ENCODE results near the gene TRAK1. TPM values are rescaled to one million over a fixed set of nuclear protein-coding genes. Genes with fewer than 3 reads are reported as not detected.

TRAK1 gene
- total RNA-seq, 1 donor from 2014 or later, result 58.4 TPM

GRCh38 chr3:42078677-42079076 is 12.5 kb upstream of the TRAK1 start:
- Mint-ChIP-seq H3K9me3 (peaks cover 5% of the 10 kb centered on the region), H3K27me3 (no peaks in the 10 kb centered on the region), H3K27ac (peak overlapping the region; percentile 41), H3K36me3 (ENCODE audit: low read depth) (peaks cover 14% of the 10 kb centered on the region), H3K4me1 (peaks cover 89% of the 10 kb centered on the region), H3K4me3 (no peak overlapping the region)
- TF ChIP-seq CTCF (IDR thresholded peaks at IDR 0.05), result no peak
- POLR2A ChIA-PET, result interaction anchor here (5.0 to 6.3 kb wide), 2 partner anchors 12 to 66 kb away, joined by 46 to 48 read pairs; no protein-coding TSS in a partner anchor
- ATAC-seq (ENCODE audit: low read depth) (no peak), DNase-seq (no peak)
- CTCF ChIA-PET, result interaction anchor here (1.4 to 4.6 kb wide), 3 partner anchors 21 to 60 kb away, joined by 3 to 28 read pairs (median 5); no protein-coding TSS in a partner anchor
- intact Hi-C loops (cut with micrococcal nuclease), result no loop called here

GRCh38 chr3:42079701-42080452 is 11.3 kb upstream of the TRAK1 start:
- H3K36me3 Mint-ChIP-seq (ENCODE audit: low read depth), result peaks cover 11% of the 10 kb centered on the region
- H3K27ac Mint-ChIP-seq, result peak overlapping the region; percentile 97
- H3K4me1 Mint-ChIP-seq, result peaks cover 84% of the 10 kb centered on the region
- H3K9me3 Mint-ChIP-seq, result peaks cover 5% of the 10 kb centered on the region
- H3K27me3 Mint-ChIP-seq, result no peaks in the 10 kb centered on the region
- no peak for DNase-seq
- H3K4me3 Mint-ChIP-seq, result peak overlapping the region; percentile 74
- no peak for TF ChIP-seq CTCF (IDR thresholded peaks at IDR 0.05)
- intact Hi-C loops (cut with micrococcal nuclease), result loop anchor here (1.0 to 5.0 kb wide), 5 partner anchors 13 to 502 kb away; partner anchors contain the start of genes SEC22C and ULK4
- POLR2A ChIA-PET, result interaction anchor here (0.6 to 6.3 kb wide), 14 partner anchors 8 to 881 kb away, joined by 3 to 48 read pairs (median 4); partner anchors contain the start of genes CTNNB1, NKTR, TRAK1 and ULK4
- CTCF ChIA-PET, result interaction anchor here (1.0 to 4.6 kb wide), 4 partner anchors 19 to 67 kb away, joined by 3 to 28 read pairs (median 5); no protein-coding TSS in a partner anchor
- ATAC-seq (ENCODE audit: low read depth), result peak; percentile 8

- peaks cover 5% of the 10 kb centered on the region for H3K9me3 Mint-ChIP-seq
- peaks cover 12% of the 10 kb centered on the region for H3K36me3 Mint-ChIP-seq (ENCODE audit: low read depth)
- intact Hi-C loops (cut with micrococcal nuclease), result loop anchor here (1.0 to 5.0 kb wide), 5 partner anchors 13 to 502 kb away; partner anchors contain the start of genes SEC22C and ULK4
- peak; percentile 94 for ATAC-seq (ENCODE audit: low read depth)
- H3K27ac Mint-ChIP-seq, result peak overlapping the region; percentile 97
- ChIA-PET POLR2A (interaction anchor here (0.5 to 6.3 kb wide), 14 partner anchors 9 to 1765 kb away, joined by 3 to 48 read pairs (median 4); partner anchors contain the start of genes NKTR, TRAK1 and ULK4), CTCF (interaction anchor here (1.0 to 4.6 kb wide), 3 partner anchors 19 to 68 kb away, joined by 3 to 28 read pairs (median 5); no protein-coding TSS in a partner anchor)
- TF ChIP-seq CTCF (IDR thresholded peaks at IDR 0.05), result no peak
- no peaks in the 10 kb centered on the region for H3K27me3 Mint-ChIP-seq
- peaks cover 85% of the 10 kb centered on the region for H3K4me1 Mint-ChIP-seq
- H3K4me3 Mint-ChIP-seq, result peak overlapping the region; percentile 74
- DNase-seq, result peak; percentile 51
These were observed 10.7 kb upstream of the TRAK1 start for GRCh38 chr3:42080453-42080872.

GRCh38 chr3:42081838-42082473 is 9.2 kb upstream of the TRAK1 start:
- POLR2A ChIA-PET, result interaction anchor here (0.7 to 6.3 kb wide), 7 partner anchors 11 to 120 kb away, joined by 3 to 48 read pairs (median 11); partner anchors contain the start of genes TRAK1 and ULK4
- ATAC-seq (ENCODE audit: low read depth), result no peak
- Mint-ChIP-seq H3K9me3 (no peaks in the 10 kb centered on the region), H3K36me3 (ENCODE audit: low read depth) (peaks cover 7% of the 10 kb centered on the region), H3K27me3 (no peaks in the 10 kb centered on the region), H3K4me1 (peaks cover 85% of the 10 kb centered on the region), H3K27ac (peak overlapping the region; percentile 97), H3K4me3 (peak overlapping the region; percentile 47)
- CTCF ChIA-PET, result interaction anchor here (1.8 to 4.6 kb wide), 2 partner anchors 17 to 67 kb away, joined by 5 to 28 read pairs; no protein-coding TSS in a partner anchor
- no peak for DNase-seq
- TF ChIP-seq CTCF (IDR thresholded peaks at IDR 0.05), result no peak
- intact Hi-C loops (cut with micrococcal nuclease), result loop anchor here (5.0 kb wide), 1 partner anchor 500 kb away; the partner anchor contains the start of gene SEC22C
